Neural cell (in vitro differentiated cells): Measurements from ENCODE around the gene NME4.

Experiments used
- CTCF ChIP-seq: fragments of 450-650 bp; IDR thresholded peaks from 2 replicates; pipeline ENCODE4 v1.5.1; 2014; ENCODE audit warnings: antibody characterized with exemption, mild to moderate bottlenecking, moderate library complexity; ENCODE audit not compliant: poor library complexity, severe bottlenecking
- POLR2AphosphoS5 ChIP-seq: IDR thresholded peaks from 2 replicates; pipeline ENCODE4 v1.6.1; 2012
- RAD21 ChIP-seq: fragments of 450-650 bp; conservative IDR thresholded peaks from 2 replicates; pipeline ENCODE4 v1.6.1; 2014; ENCODE audit warnings: antibody characterized with exemption, mild to moderate bottlenecking, moderate library complexity

- TF ChIP-seq CTCF, result no peak
- no peak for TF ChIP-seq POLR2AphosphoS5
- no peak for TF ChIP-seq RAD21
Measured at GRCh38 chr16:426906-427249, 29.9 kb downstream of the NME4 start.
